H9 (cell line): Measurements from ENCODE around the gene PRR36. TPM values are rescaled to one million over a fixed set of nuclear protein-coding genes. Genes with fewer than 3 reads are reported as not detected.

Source experiments
- DNase-seq: peaks from one replicate; pipeline ENCODE4 v3.0.0-alpha.2; 2017
- H2AFZ ChIP-seq: one replicate; pipeline ENCODE4 v1.6.1; 2013; ENCODE audit warnings: mild to moderate bottlenecking, low read length, control low read depth, moderate library complexity
- H2AK5ac ChIP-seq: 2 replicates; pipeline ENCODE4 v1.6.1; 2013; ENCODE audit warnings: low read length, control low read depth, mixed read lengths; ENCODE audit not compliant: insufficient read length
- H2BK120ac ChIP-seq: one replicate; pipeline ENCODE4 v1.6.1; 2013; ENCODE audit warnings: low read depth, mild to moderate bottlenecking, low read length, control low read depth, inconsistent platforms; ENCODE audit not compliant: poor library complexity, severe bottlenecking
- H2BK12ac ChIP-seq: 2 replicates; pipeline ENCODE4 v1.6.1; 2013; ENCODE audit warnings: low read length, control low read depth, mixed read lengths, low read depth; ENCODE audit not compliant: insufficient read length
- H2BK15ac ChIP-seq: 2 replicates; pipeline ENCODE4 v1.6.1; 2013; ENCODE audit warnings: low read depth, low read length, control low read depth
- H2BK20ac ChIP-seq: one replicate; pipeline ENCODE4 v1.6.1; 2013; ENCODE audit warnings: low read depth, mild to moderate bottlenecking, low read length, control low read depth, inconsistent platforms; ENCODE audit not compliant: poor library complexity, severe bottlenecking
- H2BK5ac ChIP-seq: 2 replicates; pipeline ENCODE4 v1.6.1; 2013; ENCODE audit warnings: low read length, control low read depth, mixed read lengths; ENCODE audit not compliant: insufficient read length
- H3K14ac ChIP-seq: 2 replicates; pipeline ENCODE4 v1.6.1; 2013; ENCODE audit warnings: low read length, control low read depth; ENCODE audit not compliant: insufficient read depth
- H3K18ac ChIP-seq: 2 replicates; pipeline ENCODE4 v1.6.1; 2013; ENCODE audit warnings: low read depth, mild to moderate bottlenecking, mixed read lengths, low read length, control low read depth; ENCODE audit not compliant: insufficient read length
- H3K23ac ChIP-seq: 2 replicates; pipeline ENCODE4 v1.6.1; 2013; ENCODE audit warnings: low read length, control low read depth, mixed read lengths, low read depth; ENCODE audit not compliant: insufficient read length
- H3K23me2 ChIP-seq: 2 replicates; pipeline ENCODE4 v1.6.1; 2013; ENCODE audit warnings: low read depth, mild to moderate bottlenecking, mixed read lengths, low read length, control low read depth; ENCODE audit not compliant: insufficient read length, poor library complexity, severe bottlenecking
- H3K27ac ChIP-seq: 2 replicates; pipeline ENCODE4 v1.5.1; 2013; ENCODE audit warnings: low read length, control low read depth, mixed read lengths, low read depth; ENCODE audit not compliant: insufficient read length
- H3K27me3 ChIP-seq: 2 replicates; pipeline ENCODE4 v1.6.1; 2013; ENCODE audit warnings: low read length, control low read depth, inconsistent platforms; ENCODE audit not compliant: insufficient read depth
- H3K4ac ChIP-seq: 2 replicates; pipeline ENCODE4 v1.6.1; 2013; ENCODE audit warnings: low read depth, mild to moderate bottlenecking, control low read depth, inconsistent platforms, low read length, moderate library complexity
- H3K4me1 ChIP-seq: 2 replicates; pipeline ENCODE4 v1.6.1; 2013; ENCODE audit warnings: low read length, control low read depth, inconsistent platforms; ENCODE audit not compliant: insufficient read depth
- H3K4me2 ChIP-seq: 2 replicates; pipeline ENCODE4 v1.6.1; 2013; ENCODE audit warnings: low read length, control low read depth, mixed read lengths; ENCODE audit not compliant: insufficient read length, insufficient read depth
- H3K56ac ChIP-seq: 2 replicates; pipeline ENCODE4 v1.6.1; 2013; ENCODE audit warnings: low read depth, mild to moderate bottlenecking, mixed read lengths, low read length, control low read depth; ENCODE audit not compliant: insufficient read length
- H3K79me1 ChIP-seq: 2 replicates; pipeline ENCODE4 v1.6.1; 2013; ENCODE audit warnings: low read depth, mild to moderate bottlenecking, moderate library complexity, low read length, control low read depth, inconsistent platforms; ENCODE audit not compliant: insufficient read depth, poor library complexity, severe bottlenecking
- H3K79me2 ChIP-seq: 2 replicates; pipeline ENCODE4 v1.6.1; 2013; ENCODE audit warnings: low read length, control low read depth, inconsistent platforms; ENCODE audit not compliant: insufficient read depth
- H3K9ac ChIP-seq: 2 replicates; pipeline ENCODE4 v1.6.1; 2013; ENCODE audit warnings: low read length, control low read depth, mixed read lengths; ENCODE audit not compliant: insufficient read length; ENCODE audit errors: extremely low read depth
- H3K9me3 ChIP-seq: one replicate; pipeline ENCODE4 v1.6.1; 2013; ENCODE audit warnings: low read depth, low read length, inconsistent platforms; ENCODE audit not compliant: control insufficient read depth
- H3T11ph ChIP-seq: one replicate; pipeline ENCODE4 v1.6.1; 2013; ENCODE audit warnings: mild to moderate bottlenecking, low read length, control low read depth, inconsistent platforms
- H4K20me1 ChIP-seq: one replicate; pipeline ENCODE4 v1.6.1; 2013; ENCODE audit not compliant: control insufficient read depth, insufficient read length, insufficient read depth
- H4K5ac ChIP-seq: 2 replicates; pipeline ENCODE4 v1.6.1; 2013; ENCODE audit warnings: low read depth, mild to moderate bottlenecking, mixed read lengths, low read length, control low read depth; ENCODE audit not compliant: insufficient read length
- H4K8ac ChIP-seq: replicated peaks from 2 replicates; pipeline ENCODE4 v1.6.1; 2013; ENCODE audit warnings: low read length, control low read depth, mixed read lengths, low read depth; ENCODE audit not compliant: insufficient read length
- H4K91ac ChIP-seq: 2 replicates; pipeline ENCODE4 v1.6.1; 2013; ENCODE audit warnings: low read depth, mild to moderate bottlenecking, moderate library complexity, mixed read lengths, low read length, control low read depth; ENCODE audit not compliant: insufficient read length
- H3K27ac Mint-ChIP-seq, 3 experiments: 2 replicates in 2 of 3; 3 replicates in 1 of 3; pipeline ENCODE4 v1.8.0; 2020 to 2021; ENCODE audit warnings: mixed read lengths in 3 of 3, mild to moderate bottlenecking in 1 of 3, moderate library complexity in 1 of 3
- H3K27me3 Mint-ChIP-seq: 2 replicates; pipeline ENCODE4 v1.8.0; 2021; ENCODE audit warnings: low read depth, mild to moderate bottlenecking, moderate library complexity, mixed read lengths
- H3K36me3 Mint-ChIP-seq, 3 experiments: 2 replicates in 2 of 3; 3 replicates in 1 of 3; pipeline ENCODE4 v1.8.0; 2020 to 2021; ENCODE audit warnings: low read depth in 3 of 3, mixed read lengths in 3 of 3; ENCODE audit not compliant: insufficient read depth in 1 of 3
- H3K4me1 Mint-ChIP-seq, 2 experiments: 2 replicates each; pipeline ENCODE4 v1.8.0; 2020; ENCODE audit warnings: mixed read lengths in 2 of 2
- H3K4me3 Mint-ChIP-seq, 2 experiments: 2 replicates in 1 of 2; 3 replicates in 1 of 2; pipeline ENCODE4 v1.8.0; 2020 to 2021; ENCODE audit warnings: mild to moderate bottlenecking in 2 of 2, mixed read lengths in 2 of 2, moderate library complexity in 1 of 2
- H3K9me3 Mint-ChIP-seq, 2 experiments: 2 replicates in 1 of 2; 3 replicates in 1 of 2; pipeline ENCODE4 v1.8.0; 2020; ENCODE audit warnings: mild to moderate bottlenecking in 2 of 2, mixed read lengths in 2 of 2, moderate library complexity in 1 of 2
- whole genome bisulfite sequencing: extraction: QIAGEN DNeasy Blood & Tissue Kit; methylation state at CpG from one replicate; pipeline ENCODE4 v1.1.7; 2013; ENCODE audit warnings: missing lambda C conversion rate, low lambda C conversion rate, mixed read lengths; ENCODE audit not compliant: insufficient read length; ENCODE audit errors: extremely low coverage; 5-methylcytosine and 5-hydroxymethylcytosine counted together
- total RNA-seq: library from RNA; stranded (reverse); gene quantifications from 2 replicates; pipeline ENCODE4 v1.2.1, GENCODE V29; 2021
- TF ChIP-seq, protein P1 (sequence below): fragments of 200-600 bp; sonication (generic); conservative IDR thresholded peaks from 3 replicates; pipeline ENCODE4 v1.8.0; 2021; ENCODE audit warnings: antibody characterized with exemption, mild to moderate bottlenecking

Gene PRR36
- total RNA-seq, 1 experiment from 2014 or later, result 20.4 TPM

DNA sequence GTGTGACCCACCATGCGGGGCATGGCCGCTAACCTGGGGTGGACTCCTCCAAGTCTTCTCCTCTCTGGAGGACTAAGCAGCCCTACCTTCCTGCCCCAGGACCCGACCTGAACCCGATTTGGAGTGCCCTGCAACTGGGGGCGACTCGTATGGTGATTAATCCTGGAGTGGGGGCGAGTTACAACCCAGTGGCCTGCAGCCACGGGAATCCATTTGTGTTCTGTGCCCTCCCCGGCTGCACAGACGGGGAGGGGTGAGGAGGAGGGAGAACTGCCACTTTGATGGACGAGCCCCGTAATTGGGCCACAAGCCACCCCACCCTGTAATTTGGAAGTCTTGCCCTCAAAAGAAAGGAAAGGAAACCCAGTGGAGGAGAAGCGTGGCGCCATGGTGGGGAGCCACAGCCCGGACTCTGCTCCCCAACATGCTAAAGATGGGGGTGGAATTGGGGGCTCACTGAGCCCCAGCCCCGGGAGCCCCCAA is 18.0 kb downstream of the PRR36 start:
- peaks cover 50% of the 10 kb centered on the region for H3K27me3 Mint-ChIP-seq
- H3K27ac Mint-ChIP-seq, result no peak overlapping the region
- no peak overlapping the region for H4K5ac ChIP-seq

More for the DNA sequence above, 18.0 kb downstream of the PRR36 start:
- Histone ChIP-seq H2BK120ac (no peak overlapping the region), H3K4ac (no peak overlapping the region), H3K23ac (no peak overlapping the region), H3K14ac (no peak overlapping the region; the same call in 1 of the 2 replicates), H3K4me1 (no peaks in the 10 kb centered on the region), H2BK15ac (no peak overlapping the region), H3T11ph (no peak overlapping the region), H4K8ac (no peak overlapping the region), H3K79me2 (no peaks in the 10 kb centered on the region), H4K91ac (no peak overlapping the region), H2BK20ac (no peak overlapping the region), H3K9me3 (no peaks in the 10 kb centered on the region), H3K18ac (no peak overlapping the region), H3K9ac (no peak overlapping the region), H2BK12ac (no peak overlapping the region), H2AK5ac (no peak overlapping the region), H3K27me3 (no peaks in the 10 kb centered on the region), H3K79me1 (no peaks in the 10 kb centered on the region), H2AFZ (no peak overlapping the region), H3K27ac (no peak overlapping the region), H3K4me2 (no peak overlapping the region), H2BK5ac (no peak overlapping the region), H4K20me1 (no peaks in the 10 kb centered on the region), H3K23me2 (peaks cover 3% of the 10 kb centered on the region), H3K56ac (no peak overlapping the region)
- Mint-ChIP-seq H3K4me1 (peaks cover 11 to 40% of the 10 kb centered on the region in 2 experiments), H3K9me3 (no peaks in the 10 kb centered on the region), H3K36me3 (no peaks in the 10 kb centered on the region; a peak in 1 of 7 replicates), H3K4me3 (no peak overlapping the region)
- no CpG with 5 or more reads among the region's 16 CpGs for WGBS
- TF ChIP-seq, protein P1, sequence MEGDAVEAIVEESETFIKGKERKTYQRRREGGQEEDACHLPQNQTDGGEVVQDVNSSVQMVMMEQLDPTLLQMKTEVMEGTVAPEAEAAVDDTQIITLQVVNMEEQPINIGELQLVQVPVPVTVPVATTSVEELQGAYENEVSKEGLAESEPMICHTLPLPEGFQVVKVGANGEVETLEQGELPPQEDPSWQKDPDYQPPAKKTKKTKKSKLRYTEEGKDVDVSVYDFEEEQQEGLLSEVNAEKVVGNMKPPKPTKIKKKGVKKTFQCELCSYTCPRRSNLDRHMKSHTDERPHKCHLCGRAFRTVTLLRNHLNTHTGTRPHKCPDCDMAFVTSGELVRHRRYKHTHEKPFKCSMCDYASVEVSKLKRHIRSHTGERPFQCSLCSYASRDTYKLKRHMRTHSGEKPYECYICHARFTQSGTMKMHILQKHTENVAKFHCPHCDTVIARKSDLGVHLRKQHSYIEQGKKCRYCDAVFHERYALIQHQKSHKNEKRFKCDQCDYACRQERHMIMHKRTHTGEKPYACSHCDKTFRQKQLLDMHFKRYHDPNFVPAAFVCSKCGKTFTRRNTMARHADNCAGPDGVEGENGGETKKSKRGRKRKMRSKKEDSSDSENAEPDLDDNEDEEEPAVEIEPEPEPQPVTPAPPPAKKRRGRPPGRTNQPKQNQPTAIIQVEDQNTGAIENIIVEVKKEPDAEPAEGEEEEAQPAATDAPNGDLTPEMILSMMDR, result no peak
- no peak for DNase-seq
